Large intestine (tissue), 3 donors: ENCODE data around the gene CHCHD10. TPM values are rescaled to one million over a fixed set of nuclear protein-coding genes. Genes with fewer than 3 reads are reported as not detected.

Experiments
- DNase-seq, 2 donors: peaks; one replicate each; pipeline versions ENCODE4 v3.0.0 to v3.0.0-alpha.2; 2013
- H3K27ac ChIP-seq: one replicate; pipeline ENCODE4 v1.5.1; 2013; ENCODE audit warnings: low read length
- H3K27me3 ChIP-seq: 2 replicates; pipeline ENCODE4 v1.6.1; 2013; ENCODE audit warnings: low read length; ENCODE audit not compliant: control insufficient read depth, insufficient read depth
- H3K36me3 ChIP-seq: 2 replicates; pipeline ENCODE4 v1.6.1; 2013; ENCODE audit warnings: low read length; ENCODE audit not compliant: control insufficient read depth, insufficient read depth
- H3K4me1 ChIP-seq: one replicate; pipeline ENCODE4 v1.6.1; 2013; ENCODE audit warnings: low read length; ENCODE audit not compliant: control insufficient read depth, insufficient read depth
- H3K4me3 ChIP-seq: one replicate; pipeline ENCODE4 v1.5.1; 2013; ENCODE audit warnings: low read length
- H3K9me3 ChIP-seq: one replicate; pipeline ENCODE4 v1.6.1; 2013; ENCODE audit warnings: mild to moderate bottlenecking, low read depth, low read length, moderate library complexity; ENCODE audit not compliant: control insufficient read depth
- WGBS: methylation state at CpG from one replicate; pipeline ENCODE4 v1.1.5; 2013; ENCODE audit warnings: low lambda C conversion rate; ENCODE audit not compliant: insufficient coverage; 5-methylcytosine and 5-hydroxymethylcytosine counted together
- polyA plus RNA-seq: library from polyadenylated mRNA; unstranded; fragments of 120-200 nt; gene quantifications from one replicate; pipeline ENCODE4 v1.2.1, GENCODE V29; 2013

The CHCHD10 gene
- polyA plus RNA-seq, 1 donor, result 88.2 TPM

- DNase-seq, result no peak
- H3K36me3 ChIP-seq, result no peaks in the 10 kb centered on the region
- WGBS, result 88% methylated on average over 2 of the region's 6 CpGs
- H3K9me3 ChIP-seq, result no peaks in the 10 kb centered on the region
- peaks cover 6% of the 10 kb centered on the region for H3K4me1 ChIP-seq
- H3K4me3 ChIP-seq, result no peak overlapping the region
- H3K27ac ChIP-seq, result no peak overlapping the region
- no peaks in the 10 kb centered on the region for H3K27me3 ChIP-seq
Measured at GRCh38 chr22:23720855-23721254, 46.9 kb downstream of the CHCHD10 start.

GRCh38 chr22:23718371-23719165 is 49.2 kb downstream of the CHCHD10 start:
- no peaks in the 10 kb centered on the region for H3K9me3 ChIP-seq
- 90% methylated on average over 3 of the region's 17 CpGs for WGBS
- no peaks in the 10 kb centered on the region for H3K27me3 ChIP-seq
- DNase-seq, result no peak
- H3K36me3 ChIP-seq, result peaks cover 11% of the 10 kb centered on the region
- H3K27ac ChIP-seq, result no peak overlapping the region
- no peak overlapping the region for H3K4me3 ChIP-seq
- peaks cover 7% of the 10 kb centered on the region for H3K4me1 ChIP-seq

DNA sequence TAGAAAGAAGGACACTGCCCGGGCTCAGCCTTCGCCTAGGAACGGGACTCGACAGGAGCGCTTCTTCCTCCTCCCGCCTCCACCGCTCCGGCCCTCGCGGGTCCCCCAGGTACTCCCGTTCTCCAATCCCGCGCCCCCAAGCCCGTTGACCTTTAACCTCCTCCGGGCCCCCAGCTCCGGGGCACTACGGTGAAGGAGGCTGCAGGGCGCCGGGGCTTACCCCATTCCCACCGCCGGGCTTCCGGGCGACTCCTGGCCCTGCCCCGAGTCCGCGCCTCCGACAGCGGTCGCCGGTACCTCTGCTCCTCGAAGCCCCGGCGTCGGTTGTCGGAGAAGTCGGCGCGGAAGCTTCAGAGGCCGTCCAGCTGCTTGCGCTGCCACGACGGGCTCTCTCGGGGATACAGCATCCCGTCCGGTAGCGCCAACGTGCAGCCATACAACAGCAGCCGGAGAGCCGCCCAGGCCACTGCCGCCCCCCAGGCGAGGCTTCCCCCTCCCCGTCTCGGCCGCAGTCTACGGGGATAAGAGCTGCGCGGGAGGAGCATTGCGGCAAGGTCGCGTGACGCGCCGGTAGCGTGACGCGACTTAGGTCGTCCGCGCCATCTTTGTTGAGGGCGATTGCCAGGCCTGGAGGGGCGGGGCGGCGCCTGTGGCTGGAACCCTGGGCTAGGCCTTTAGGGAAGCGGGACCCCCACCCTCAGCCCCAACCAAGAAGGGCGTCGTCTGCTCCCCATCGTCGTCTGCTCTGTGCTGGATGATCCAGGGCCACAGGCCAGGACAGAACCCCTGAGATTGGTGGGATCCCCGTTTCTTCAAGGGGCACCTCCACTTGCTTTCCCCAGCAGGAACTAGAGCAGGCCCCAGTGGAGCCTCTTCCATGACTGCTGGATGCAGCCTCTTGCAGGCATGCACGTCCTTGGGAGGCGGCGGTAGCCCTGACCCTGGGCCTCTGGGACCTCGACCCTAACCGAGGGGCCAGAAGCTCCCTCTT is 50.7 kb downstream of the CHCHD10 start:
- Histone ChIP-seq H3K4me1 (peaks cover 7% of the 10 kb centered on the region), H3K27me3 (no peaks in the 10 kb centered on the region), H3K9me3 (no peaks in the 10 kb centered on the region), H3K4me3 (peak overlapping the region; percentile 74), H3K27ac (peak overlapping the region; percentile 47), H3K36me3 (peaks cover 22% of the 10 kb centered on the region)
- DNase-seq, result peak; percentile 81 to 91
- WGBS, result no CpG with 5 or more reads among the region's 84 CpGs

Other genes starting within 250 kb of the CHCHD10 start
- 0.60 TPM for gene IGLL1, start 187.7 kb downstream of the CHCHD10 start, polyA plus RNA-seq
- gene DRICH1, start 135.7 kb downstream of the CHCHD10 start, polyA plus RNA-seq, result 1.3 TPM
- 1.4 TPM for gene RGL4, start 77.0 kb downstream of the CHCHD10 start, polyA plus RNA-seq
- gene ZNF70, start 16.9 kb downstream of the CHCHD10 start, polyA plus RNA-seq, result 4.0 TPM
- gene VPREB3, start 13.5 kb downstream of the CHCHD10 start, polyA plus RNA-seq, result 0.45 TPM
- 0.43 TPM for gene C22orf15, start 5.0 kb downstream of the CHCHD10 start, polyA plus RNA-seq
- gene MMP11, start 4.9 kb upstream of the CHCHD10 start, polyA plus RNA-seq, result 12.7 TPM
- 84.8 TPM for gene SMARCB1, start 19.0 kb upstream of the CHCHD10 start, polyA plus RNA-seq
- gene DERL3, start 71.0 kb upstream of the CHCHD10 start, polyA plus RNA-seq, result 4.8 TPM
- 19.3 TPM for gene SLC2A11, start 89.9 kb upstream of the CHCHD10 start, polyA plus RNA-seq
- gene MIF, start 126.4 kb upstream of the CHCHD10 start, polyA plus RNA-seq, result 533 TPM
- 4.6 TPM for gene GSTT2B, start 193.2 kb upstream of the CHCHD10 start, polyA plus RNA-seq
- 11.2 TPM for gene DDTL, start 198.9 kb upstream of the CHCHD10 start, polyA plus RNA-seq
- 138 TPM for gene DDT, start 206.5 kb upstream of the CHCHD10 start, polyA plus RNA-seq
- 0.22 TPM for gene GSTT2, start 212.2 kb upstream of the CHCHD10 start, polyA plus RNA-seq
- gene GSTT4, start 237.5 kb upstream of the CHCHD10 start, polyA plus RNA-seq, result not detected
- 47.1 TPM for gene CABIN1, start 243.3 kb upstream of the CHCHD10 start, polyA plus RNA-seq